GM12873 (cell line): ENCODE measurements around the gene FLRT2.

Experiments used
- CTCF ChIP-seq: IDR thresholded peaks from 2 replicates; pipeline ENCODE4 v1.5.1; 2012; ENCODE audit warnings: low read depth, mild to moderate bottlenecking, moderate library complexity, low read length, control low read depth; ENCODE audit not compliant: insufficient read depth; ENCODE audit errors: missing control alignments

Gene FLRT2

GRCh38 chr14:85529803-85530574, at the start of gene FLRT2:
FLRT2 (plus strand) TSS chr14:85530144; CDS start chr14:85621515, 91,371 bp downstream.
- no peak for TF ChIP-seq CTCF

GRCh38 chr14:85481471-85481870, 48.5 kb upstream of the FLRT2 start:
- TF ChIP-seq CTCF = no peak

- TF ChIP-seq CTCF = no peak
These were observed 47.4 kb upstream of the FLRT2 start for GRCh38 chr14:85482552-85482951.

- no peak for TF ChIP-seq CTCF
These were observed 46.9 kb upstream of the FLRT2 start for GRCh38 chr14:85483037-85483436.

- no peak for TF ChIP-seq CTCF
These were observed 46.3 kb upstream of the FLRT2 start for GRCh38 chr14:85483652-85484051.

GRCh38 chr14:85487215-85487614, 42.7 kb upstream of the FLRT2 start:
- no peak for TF ChIP-seq CTCF

- TF ChIP-seq CTCF = no peak
These were observed 28.2 kb upstream of the FLRT2 start for GRCh38 chr14:85501751-85502150.

GRCh38 chr14:85508863-85509262, 21.1 kb upstream of the FLRT2 start:
- no peak for TF ChIP-seq CTCF
